HepG2 (cell line): ENCODE data around the gene MISFA. TPM values are rescaled to one million over a fixed set of nuclear protein-coding genes. Genes with fewer than 3 reads are reported as not detected.

Experiments
- ATF7 ChIP-seq, 2 experiments: fragments of 450-650 bp in 1 of 2; sonication (generic) in 1 of 2; formaldehyde crosslinking in 1 of 2; IDR thresholded peaks; 2 replicates each; pipeline versions ENCODE4 v1.4.0 to v1.6.1; 2016 to 2020; ENCODE audit warnings: antibody characterized with exemption in 1 of 2, mild to moderate bottlenecking in 1 of 2, missing genetic modification reagents in 1 of 2
- BHLHE40 ChIP-seq: IDR thresholded peaks from 2 replicates; pipeline ENCODE4 v1.6.1; 2011; ENCODE audit warnings: low read length, improper control_type of control experiment
- ETV6 ChIP-seq: sonication (generic); formaldehyde crosslinking; conservative IDR thresholded peaks from 2 replicates; pipeline ENCODE4 v1.4.0; 2020; ENCODE audit warnings: missing genetic modification reagents
- ISX ChIP-seq: sonication (generic); formaldehyde crosslinking; conservative IDR thresholded peaks from 2 replicates; pipeline ENCODE4 v1.5.0; 2020; ENCODE audit warnings: missing genetic modification reagents
- KDM2A ChIP-seq: sonication (generic); formaldehyde crosslinking; IDR thresholded peaks from 2 replicates; pipeline ENCODE4 v1.4.0; 2020; ENCODE audit warnings: low read depth, missing genetic modification reagents, borderline replicate concordance
- KMT2B ChIP-seq: IDR thresholded peaks from 2 replicates; pipeline ENCODE4 v1.6.1; 2016; ENCODE audit warnings: missing genetic modification reagents, missing compliant biosample characterization
- MTA1 ChIP-seq: sonication (generic); formaldehyde crosslinking; IDR thresholded peaks from 2 replicates; pipeline ENCODE4 v1.4.0; 2020; ENCODE audit warnings: missing genetic modification reagents, mild to moderate bottlenecking, borderline replicate concordance
- NCOR1 ChIP-seq: fragments of 200-600 bp; sonication (generic); IDR thresholded peaks from 2 replicates; pipeline ENCODE4 v1.7.0; 2017; ENCODE audit warnings: antibody characterized with exemption, low read length, borderline replicate concordance
- NR2F6 ChIP-seq, 2 experiments: IDR thresholded peaks; 2 replicates each; pipeline ENCODE4 v1.6.1; 2016; ENCODE audit warnings: antibody characterized with exemption in 1 of 2, mild to moderate bottlenecking in 1 of 2
- SP1 ChIP-seq, 2 experiments: fragments of 450-650 bp in 1 of 2; sonication (generic) in 1 of 2; formaldehyde crosslinking in 1 of 2; IDR thresholded peaks; 2 replicates each; pipeline versions ENCODE4 v1.4.0 to v1.6.1; 2016 to 2020; ENCODE audit warnings: missing genetic modification reagents in 1 of 2
- TAF1 ChIP-seq: sonication (generic); formaldehyde crosslinking; IDR thresholded peaks from 2 replicates; pipeline ENCODE4 v1.4.0; 2020; ENCODE audit warnings: missing genetic modification reagents
- THAP8 ChIP-seq: sonication (generic); formaldehyde crosslinking; IDR thresholded peaks from 2 replicates; pipeline ENCODE4 v1.5.1; 2020; ENCODE audit warnings: missing genetic modification reagents, mild to moderate bottlenecking, borderline replicate concordance
- XRCC5 ChIP-seq: fragments of 200-400 bp; formaldehyde crosslinking; optimal IDR thresholded peaks from 2 replicates; pipeline ENCODE3; 2017; ENCODE audit warnings: mild to moderate bottlenecking, low read length
- ZEB1 ChIP-seq: IDR thresholded peaks from 2 replicates; pipeline ENCODE4 v1.6.1; 2012; ENCODE audit warnings: mild to moderate bottlenecking, low read depth, inconsistent platforms; ENCODE audit not compliant: insufficient replicate concordance
- ZNF460 ChIP-seq: sonication (generic); formaldehyde crosslinking; IDR thresholded peaks from 2 replicates; pipeline ENCODE4 v1.5.1; 2020; ENCODE audit warnings: missing genetic modification reagents, mild to moderate bottlenecking, borderline replicate concordance
- ZNF761 ChIP-seq: sonication (generic); formaldehyde crosslinking; conservative IDR thresholded peaks from 2 replicates; pipeline ENCODE4 v1.4.0; 2020; ENCODE audit warnings: mild to moderate bottlenecking, missing genetic modification reagents
- ZNF788 ChIP-seq: sonication (generic); formaldehyde crosslinking; IDR thresholded peaks from 2 replicates; pipeline ENCODE4 v1.5.0; 2020; ENCODE audit warnings: mild to moderate bottlenecking, missing genetic modification reagents, borderline replicate concordance
- ZNF891 ChIP-seq: sonication (generic); formaldehyde crosslinking; IDR thresholded peaks from 2 replicates; pipeline ENCODE4 v1.5.0; 2020; ENCODE audit warnings: mild to moderate bottlenecking, missing genetic modification reagents
- polyA plus RNA-seq, 8 experiments: library from polyadenylated mRNA; depleted of rRNA in 3 of 8; stranded (reverse) in 7 of 8; unstranded in 1 of 8; fragments of >200 nt; fragmentation: Illumina TruSeq in 4 of 8; extraction: Trizol in 4 of 8; gene quantifications; 2 replicates each; pipeline versions ENCODE4 v1.2.1 to v1.2.3, GENCODE V29; 2011 to 2016; ENCODE audit warnings: low read depth in 4 of 8, missing spikeins in 1 of 8, mixed read lengths in 1 of 8; ENCODE audit not compliant: insufficient read depth in 1 of 8
- total RNA-seq, 5 experiments: library from RNA; depleted of rRNA; stranded (reverse); fragments of >200 nt; fragmentation: Illumina TruSeq; extraction: Trizol; gene quantifications; 2 replicates each; pipeline ENCODE4 v1.2.3, GENCODE V29; 2016; ENCODE audit warnings: low read depth in 1 of 5
- TF ChIP-seq, protein P1 (sequence below), 2 experiments: sonication (generic) in 1 of 2; formaldehyde crosslinking in 1 of 2; IDR thresholded peaks; 2 replicates each; pipeline versions ENCODE4 v1.4.0 to v1.6.1; 2016 to 2020; ENCODE audit warnings: borderline replicate concordance in 1 of 2, low read depth in 1 of 2, mild to moderate bottlenecking in 1 of 2, missing genetic modification reagents in 1 of 2
- TF ChIP-seq, protein P2 (sequence below): sonication (generic); formaldehyde crosslinking; IDR thresholded peaks from 2 replicates; pipeline ENCODE4 v1.5.0; 2020; ENCODE audit warnings: missing genetic modification reagents

Gene MISFA
- total and polyA plus RNA-seq, 2 of the 13 experiments (the other 11 are each of a cell fraction or from before 2014, with no cell fraction given) = 1.4 to 5.4 TPM

DNA sequence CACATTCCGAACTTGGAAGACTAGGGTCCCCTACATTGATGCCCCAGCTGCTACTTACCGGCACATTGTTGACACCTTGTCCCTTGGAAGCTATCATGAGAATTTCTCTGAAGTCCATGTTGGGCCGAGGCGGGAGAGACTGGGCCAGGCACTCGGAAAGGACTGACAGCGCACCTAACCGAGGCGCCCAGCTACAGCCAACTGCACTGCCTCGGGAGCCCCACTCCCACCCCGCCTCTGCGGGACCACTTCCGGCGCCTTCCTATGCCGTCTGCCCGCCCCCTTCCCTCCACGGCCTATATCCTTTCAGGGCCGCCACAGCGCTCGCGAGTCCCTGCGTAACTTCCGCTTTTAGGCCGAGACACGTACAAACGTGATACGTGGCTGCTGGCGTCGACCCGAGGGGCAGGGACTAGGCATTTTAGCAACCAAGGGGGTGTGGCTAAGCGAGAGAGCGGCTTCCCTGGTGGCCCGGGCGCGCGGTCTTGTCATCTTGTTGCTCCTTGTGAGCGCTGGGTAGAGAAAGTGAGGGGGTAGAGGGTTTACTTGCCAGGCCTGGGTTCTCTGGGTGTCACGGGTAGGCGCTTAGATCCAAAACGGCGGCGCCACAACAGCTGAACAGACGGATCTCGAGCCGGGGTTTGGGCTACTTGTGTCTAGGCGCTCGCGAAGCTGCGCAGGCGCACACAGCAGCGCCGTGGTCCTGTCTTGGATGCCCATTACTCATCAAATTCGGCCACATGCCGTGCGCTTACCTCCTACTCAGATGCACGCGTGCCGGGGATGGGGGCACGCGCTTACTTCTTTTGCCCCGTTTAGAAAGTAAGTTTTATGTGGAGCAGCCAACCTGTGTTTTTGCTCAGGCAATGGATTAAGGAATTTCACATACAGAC, 34.8 kb downstream of the MISFA start, which contains the start of gene SPTY2D1 (continued):
- TF ChIP-seq ZEB1 = no peak
- peak; percentile 95 for TF ChIP-seq KMT2B (CRISPR knock-in tag)
- no peak for TF ChIP-seq ATF7 (IDR thresholded peaks at IDR 0.05)
- TF ChIP-seq ATF7 (CRISPR knock-in tag; IDR thresholded peaks at IDR 0.05) = no peak
- no peak for TF ChIP-seq NCOR1
- no peak for TF ChIP-seq ISX (CRISPR knock-in tag)
- TF ChIP-seq, protein P1, sequence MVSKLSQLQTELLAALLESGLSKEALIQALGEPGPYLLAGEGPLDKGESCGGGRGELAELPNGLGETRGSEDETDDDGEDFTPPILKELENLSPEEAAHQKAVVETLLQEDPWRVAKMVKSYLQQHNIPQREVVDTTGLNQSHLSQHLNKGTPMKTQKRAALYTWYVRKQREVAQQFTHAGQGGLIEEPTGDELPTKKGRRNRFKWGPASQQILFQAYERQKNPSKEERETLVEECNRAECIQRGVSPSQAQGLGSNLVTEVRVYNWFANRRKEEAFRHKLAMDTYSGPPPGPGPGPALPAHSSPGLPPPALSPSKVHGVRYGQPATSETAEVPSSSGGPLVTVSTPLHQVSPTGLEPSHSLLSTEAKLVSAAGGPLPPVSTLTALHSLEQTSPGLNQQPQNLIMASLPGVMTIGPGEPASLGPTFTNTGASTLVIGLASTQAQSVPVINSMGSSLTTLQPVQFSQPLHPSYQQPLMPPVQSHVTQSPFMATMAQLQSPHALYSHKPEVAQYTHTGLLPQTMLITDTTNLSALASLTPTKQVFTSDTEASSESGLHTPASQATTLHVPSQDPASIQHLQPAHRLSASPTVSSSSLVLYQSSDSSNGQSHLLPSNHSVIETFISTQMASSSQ (IDR thresholded peaks at IDR 0.05; ENCODE audit: low read depth) = 0 out of 2 replicates have a peak, but pooled peaks have one; percentile 14
- TF ChIP-seq, protein P1 (CRISPR knock-in tag; IDR thresholded peaks at IDR 0.05; ENCODE audit: borderline replicate concordance) = peak; percentile 48; the same call in 1 of the 2 replicates
- peak; percentile 83 for TF ChIP-seq KDM2A (CRISPR knock-in tag)
- no peak for TF ChIP-seq THAP8 (CRISPR knock-in tag)
- TF ChIP-seq ZNF891 = peak; percentile 35; the same call in 1 of the 2 replicates
- no peak; the same call in 1 of the 2 replicates for TF ChIP-seq NR2F6 (IDR thresholded peaks at IDR 0.05)
- peak; percentile 15; the same call in 1 of the 2 replicates for TF ChIP-seq NR2F6 (CRISPR knock-in tag; IDR thresholded peaks at IDR 0.05)
- no peak for TF ChIP-seq MTA1 (CRISPR knock-in tag)
- no peak for TF ChIP-seq XRCC5
- TF ChIP-seq ZNF788 (CRISPR knock-in tag) = peak; percentile 83; the same call in 1 of the 2 replicates
- TF ChIP-seq ETV6 (CRISPR knock-in tag) = no peak
- no peak for TF ChIP-seq SP1 (IDR thresholded peaks at IDR 0.05)
- peak; percentile 94 for TF ChIP-seq SP1 (CRISPR knock-in tag; IDR thresholded peaks at IDR 0.05)
- TF ChIP-seq TAF1 = peak; percentile 83
- TF ChIP-seq ZNF460 (CRISPR knock-in tag) = 0 out of 2 replicates have a peak, but pooled peaks have one; percentile 35
- TF ChIP-seq, protein P2, sequence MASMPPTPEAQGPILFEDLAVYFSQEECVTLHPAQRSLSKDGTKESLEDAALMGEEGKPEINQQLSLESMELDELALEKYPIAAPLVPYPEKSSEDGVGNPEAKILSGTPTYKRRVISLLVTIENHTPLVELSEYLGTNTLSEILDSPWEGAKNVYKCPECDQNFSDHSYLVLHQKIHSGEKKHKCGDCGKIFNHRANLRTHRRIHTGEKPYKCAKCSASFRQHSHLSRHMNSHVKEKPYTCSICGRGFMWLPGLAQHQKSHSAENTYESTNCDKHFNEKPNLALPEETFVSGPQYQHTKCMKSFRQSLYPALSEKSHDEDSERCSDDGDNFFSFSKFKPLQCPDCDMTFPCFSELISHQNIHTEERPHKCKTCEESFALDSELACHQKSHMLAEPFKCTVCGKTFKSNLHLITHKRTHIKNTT (CRISPR knock-in tag) = no peak
- no peak for TF ChIP-seq ZNF761
- peak; percentile 69 for TF ChIP-seq BHLHE40
